Neutrophil (primary cell): Measurements from ENCODE around the gene CISD3.

ENCODE experiments used
- H3K27ac ChIP-seq: fragments of 200-600 bp; sonication (generic); 2 replicates; pipeline ENCODE4 v1.5.1; 2016; ENCODE audit warnings: mild to moderate bottlenecking, moderate library complexity
- H3K27me3 ChIP-seq: fragments of 200-600 bp; sonication (generic); 2 replicates; pipeline ENCODE4 v1.6.0; 2016; ENCODE audit warnings: mild to moderate bottlenecking
- H3K36me3 ChIP-seq: fragments of 200-600 bp; sonication (generic); 2 replicates; pipeline ENCODE4 v1.5.1; 2017
- H3K4me1 ChIP-seq, 2 experiments: fragments of 200-600 bp in 1 of 2; sonication (generic) in 1 of 2; 1 replicate in 1 of 2; 2 replicates in 1 of 2; pipeline versions ENCODE4 v1.5.1 to v1.6.1; 2013 to 2016; ENCODE audit warnings: low read depth in 1 of 2, low read length in 1 of 2, mild to moderate bottlenecking in 1 of 2, moderate library complexity in 1 of 2; ENCODE audit not compliant: control insufficient read depth in 1 of 2, insufficient read depth in 1 of 2
- H3K4me3 ChIP-seq, 2 experiments: fragments of 200-600 bp in 1 of 2; sonication (generic) in 1 of 2; 1 replicate in 1 of 2; 2 replicates in 1 of 2; pipeline ENCODE4 v1.5.1; 2013 to 2016; ENCODE audit warnings: low read depth in 1 of 2, low read length in 1 of 2, mild to moderate bottlenecking in 1 of 2, moderate library complexity in 1 of 2
- H3K9me3 ChIP-seq: fragments of 200-600 bp; sonication (generic); 2 replicates; pipeline ENCODE4 v1.5.1; 2016
- TF ChIP-seq, protein P1 (sequence below): fragments of 200-600 bp; sonication (generic); IDR thresholded peaks from 2 replicates; pipeline ENCODE4 v1.5.1; 2016; ENCODE audit warnings: antibody characterized with exemption

CISD3 gene

DNA sequence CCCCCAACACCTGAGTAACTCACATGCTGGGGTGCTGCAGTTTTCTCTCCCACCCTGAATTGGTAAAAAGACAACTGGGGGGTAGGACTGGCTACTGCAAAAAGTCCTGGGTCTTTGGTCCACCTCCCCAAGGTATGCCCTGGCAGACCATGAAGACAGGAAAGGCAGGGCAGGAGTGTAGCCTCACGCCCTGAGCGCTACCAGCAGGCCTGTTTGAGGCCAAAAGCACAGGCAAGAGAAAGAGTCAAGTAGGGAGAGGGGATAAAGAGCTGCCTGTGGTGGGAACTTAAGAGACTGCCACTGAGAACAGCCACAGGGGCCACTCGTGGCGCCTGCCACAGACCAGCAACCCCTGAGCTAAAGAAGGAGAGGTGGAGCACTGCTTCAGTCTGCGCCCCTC, 36.2 kb downstream of the CISD3 start:
- Histone ChIP-seq H3K4me1 (no peaks in the 10 kb centered on the region), H3K27ac (no peak overlapping the region), H3K9me3 (no peaks in the 10 kb centered on the region), H3K27me3 (no peaks in the 10 kb centered on the region), H3K4me3 (no peak overlapping the region), H3K36me3 (peaks cover 99% of the 10 kb centered on the region)
- TF ChIP-seq, protein P1, sequence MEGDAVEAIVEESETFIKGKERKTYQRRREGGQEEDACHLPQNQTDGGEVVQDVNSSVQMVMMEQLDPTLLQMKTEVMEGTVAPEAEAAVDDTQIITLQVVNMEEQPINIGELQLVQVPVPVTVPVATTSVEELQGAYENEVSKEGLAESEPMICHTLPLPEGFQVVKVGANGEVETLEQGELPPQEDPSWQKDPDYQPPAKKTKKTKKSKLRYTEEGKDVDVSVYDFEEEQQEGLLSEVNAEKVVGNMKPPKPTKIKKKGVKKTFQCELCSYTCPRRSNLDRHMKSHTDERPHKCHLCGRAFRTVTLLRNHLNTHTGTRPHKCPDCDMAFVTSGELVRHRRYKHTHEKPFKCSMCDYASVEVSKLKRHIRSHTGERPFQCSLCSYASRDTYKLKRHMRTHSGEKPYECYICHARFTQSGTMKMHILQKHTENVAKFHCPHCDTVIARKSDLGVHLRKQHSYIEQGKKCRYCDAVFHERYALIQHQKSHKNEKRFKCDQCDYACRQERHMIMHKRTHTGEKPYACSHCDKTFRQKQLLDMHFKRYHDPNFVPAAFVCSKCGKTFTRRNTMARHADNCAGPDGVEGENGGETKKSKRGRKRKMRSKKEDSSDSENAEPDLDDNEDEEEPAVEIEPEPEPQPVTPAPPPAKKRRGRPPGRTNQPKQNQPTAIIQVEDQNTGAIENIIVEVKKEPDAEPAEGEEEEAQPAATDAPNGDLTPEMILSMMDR = no peak

DNA sequence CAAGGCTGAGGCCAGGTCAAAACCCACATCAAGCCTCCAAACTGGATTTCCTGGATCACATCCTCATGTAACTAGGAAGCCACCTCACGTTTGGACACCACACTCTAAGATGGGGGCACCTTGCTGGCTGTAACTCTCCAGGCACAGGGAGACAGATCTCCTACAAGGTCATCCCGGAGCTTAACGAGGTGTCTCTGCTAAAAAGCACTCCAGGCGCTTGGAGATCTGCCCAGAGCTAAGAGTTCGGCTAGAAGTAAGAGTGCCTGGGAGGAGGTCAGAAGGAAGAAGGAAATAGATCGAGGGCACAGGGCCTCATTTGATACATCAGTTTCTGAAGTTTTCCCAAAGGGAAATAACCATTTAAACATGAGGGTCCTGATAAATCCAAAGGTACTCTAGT, 38.3 kb downstream of the CISD3 start:
- H3K27ac ChIP-seq = peak overlapping the region; percentile 5
- TF ChIP-seq, protein P1 = no peak
- no peak overlapping the region for H3K4me3 ChIP-seq
- no peaks in the 10 kb centered on the region for H3K9me3 ChIP-seq
- H3K4me1 ChIP-seq = no peaks in the 10 kb centered on the region
- peaks cover 95% of the 10 kb centered on the region for H3K36me3 ChIP-seq
- no peaks in the 10 kb centered on the region for H3K27me3 ChIP-seq

DNA sequence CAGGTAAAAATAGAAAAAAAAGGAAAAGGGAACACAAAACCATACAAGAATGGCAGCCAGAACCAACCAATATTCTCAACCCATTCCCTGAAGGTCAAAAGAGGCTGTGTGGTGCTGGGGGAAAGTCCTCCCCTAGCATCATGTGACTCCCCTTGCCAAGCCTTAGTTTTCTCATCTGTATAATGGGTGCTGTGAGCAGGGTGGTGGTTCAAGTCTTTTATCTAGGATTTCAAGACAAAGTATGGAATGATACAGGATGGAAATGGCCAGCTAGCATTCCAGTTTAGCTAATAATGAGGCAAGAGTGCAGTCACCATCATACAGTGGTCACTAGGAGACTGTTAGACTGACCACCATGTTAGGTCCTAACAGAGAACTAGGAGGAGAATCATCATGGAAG, 43.1 kb downstream of the CISD3 start:
- H3K9me3 ChIP-seq = no peaks in the 10 kb centered on the region
- TF ChIP-seq, protein P1 = no peak

DNA sequence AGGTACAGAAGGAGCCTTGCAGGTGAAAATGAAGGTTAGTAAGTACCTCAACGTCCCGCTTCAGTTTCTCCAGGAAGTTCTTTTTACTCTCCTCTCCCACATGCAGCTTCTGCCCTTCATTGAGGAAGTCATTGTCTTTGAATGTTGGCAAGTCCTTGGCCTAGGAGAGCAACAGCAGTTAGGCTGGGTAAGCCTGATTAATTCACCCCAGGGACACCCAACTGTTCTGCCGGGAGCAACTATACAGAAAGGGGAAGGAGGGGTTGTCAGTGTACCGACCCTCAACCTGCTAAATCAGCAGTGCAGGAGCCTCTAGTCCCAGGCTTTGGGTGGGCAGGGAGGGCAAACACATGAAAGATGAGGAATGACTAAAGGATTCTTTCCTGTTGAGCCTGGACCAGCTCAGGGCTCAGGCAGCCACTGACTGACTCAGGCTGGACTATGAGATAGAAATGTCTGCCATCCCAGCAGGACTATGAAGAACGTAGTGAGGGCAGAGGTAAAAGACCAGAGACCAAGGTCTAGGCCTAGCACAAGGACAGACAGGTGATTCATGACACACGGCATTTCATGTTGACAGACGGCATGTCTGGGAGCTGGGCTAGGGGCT, 47.6 kb downstream of the CISD3 start:
- H3K36me3 ChIP-seq = peaks cover 95% of the 10 kb centered on the region
- no peak overlapping the region for H3K4me3 ChIP-seq
- no peaks in the 10 kb centered on the region for H3K9me3 ChIP-seq

More for the DNA sequence above, 43.1 kb downstream of the CISD3 start:
- H3K4me3 ChIP-seq = no peak overlapping the region
- no peaks in the 10 kb centered on the region for H3K4me1 ChIP-seq
- no peaks in the 10 kb centered on the region for H3K27me3 ChIP-seq
- peaks cover 92% of the 10 kb centered on the region for H3K36me3 ChIP-seq
- H3K27ac ChIP-seq = no peak overlapping the region

DNA sequence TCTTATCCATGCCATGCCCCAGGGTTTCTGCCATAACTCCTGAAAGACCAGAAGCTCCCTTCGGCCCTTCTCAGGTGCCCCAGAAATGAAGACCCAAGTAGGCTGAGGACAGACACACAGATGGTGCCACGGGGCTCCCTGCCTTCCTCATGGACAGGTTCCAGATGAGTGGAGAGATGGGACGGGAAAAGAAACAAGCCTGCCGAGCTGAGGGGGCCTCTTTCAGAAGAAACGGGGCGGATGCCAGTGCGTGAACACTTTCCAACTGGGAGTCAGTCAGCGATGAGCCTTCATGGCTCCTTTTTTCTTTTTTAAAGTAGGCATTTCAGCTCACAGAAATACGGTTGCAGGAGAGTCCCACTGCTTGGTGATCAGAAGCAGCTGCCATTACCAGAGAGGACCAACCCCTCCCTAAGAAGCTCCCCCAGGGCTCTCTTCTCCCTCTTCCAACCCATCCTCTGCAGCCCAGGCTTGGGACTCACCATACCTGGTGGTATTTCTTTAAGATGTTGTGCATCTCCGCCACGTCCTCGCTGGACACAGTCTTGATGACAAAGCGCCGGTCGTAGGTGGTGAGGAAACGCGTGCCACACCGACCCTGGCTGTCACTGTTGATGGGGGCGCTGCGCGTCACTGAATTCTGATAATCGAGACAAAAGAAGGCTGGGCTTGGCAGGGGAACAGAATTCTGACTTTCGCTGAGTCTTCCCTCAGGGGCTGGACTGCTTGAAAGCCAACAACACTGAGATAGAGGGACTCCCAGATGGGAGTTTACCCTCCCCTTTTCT, 50.0 kb downstream of the CISD3 start:
- no peak overlapping the region for H3K4me3 ChIP-seq
- H3K27me3 ChIP-seq = no peaks in the 10 kb centered on the region
- peaks cover 98% of the 10 kb centered on the region for H3K36me3 ChIP-seq
- H3K9me3 ChIP-seq = no peaks in the 10 kb centered on the region
- TF ChIP-seq, protein P1 = no peak
- H3K4me1 ChIP-seq = no peaks in the 10 kb centered on the region
- no peak overlapping the region for H3K27ac ChIP-seq

More for the DNA sequence above, 47.6 kb downstream of the CISD3 start:
- H3K27ac ChIP-seq = no peak overlapping the region
- TF ChIP-seq, protein P1 = no peak
- no peaks in the 10 kb centered on the region for H3K27me3 ChIP-seq
- H3K4me1 ChIP-seq = no peaks in the 10 kb centered on the region
